Endothelial cell of umbilical vein (primary cell): ENCODE measurements around the gene RFC2. TPM values are rescaled to one million over a fixed set of nuclear protein-coding genes. Genes with fewer than 3 reads are reported as not detected.

Experiments
- BruUV-seq: library from RNA; stranded (reverse); fragments of 400-500 nt; replicated peaks from 2 replicates; lab custom pipeline; 2021; lab: Mats Ljungman, UMichigan
- CTCF ChIA-PET: fragments of 300-600, 350-600 bp; sonication (Branson Sonifier 250); formaldehyde crosslinking; loops from one replicate; lab custom pipeline; 2021; ENCODE audit warnings: antibody characterized with exemption, inconsistent platforms; lab: Charles Lee
- POLR2A ChIA-PET: fragments of 300-600, 350-600 bp; sonication (Branson Sonifier 250); formaldehyde crosslinking; loops from one replicate; lab custom pipeline; 2021; ENCODE audit warnings: antibody characterized with exemption, inconsistent platforms; lab: Charles Lee
- DNase-seq: peaks from one replicate; pipeline ENCODE4 v3.0.0-alpha.2; 2011; ENCODE audit warnings: low read depth, low spot score
- FAIRE-seq: peaks from 2 replicates; lab custom pipeline; 2011; peaks lifted over from hg19 to GRCh38; lab: Jason Lieb, UNC
- H2AFZ ChIP-seq: 2 replicates; pipeline ENCODE4 v1.6.0; 2012; ENCODE audit warnings: low read depth, low read length, control low read depth, inconsistent platforms
- H3K27ac ChIP-seq: 2 replicates; pipeline ENCODE4 v1.5.1; 2011; ENCODE audit warnings: low read depth, mild to moderate bottlenecking, control low read depth, low read length, moderate library complexity; ENCODE audit not compliant: insufficient read depth
- H3K27me3 ChIP-seq, 2 experiments: 2 replicates each; pipeline versions ENCODE4 v1.6.0 to v1.6.1; 2011; ENCODE audit warnings: low read length in 2 of 2, mixed read lengths in 1 of 2; ENCODE audit not compliant: control insufficient read depth in 2 of 2, insufficient read depth in 2 of 2
- H3K36me3 ChIP-seq, 2 experiments: 2 replicates in 1 of 2; 3 replicates in 1 of 2; pipeline ENCODE4 v1.5.1; 2011; ENCODE audit warnings: low read length in 2 of 2, mild to moderate bottlenecking in 1 of 2, moderate library complexity in 1 of 2; ENCODE audit not compliant: control insufficient read depth in 2 of 2, insufficient read depth in 2 of 2; ENCODE audit errors: extremely low read depth in 1 of 2
- H3K4me1 ChIP-seq: 3 replicates; pipeline ENCODE4 v1.5.1; 2011; ENCODE audit warnings: mild to moderate bottlenecking, low read length; ENCODE audit not compliant: control insufficient read depth, insufficient read depth; ENCODE audit errors: extremely low read depth
- H3K4me2 ChIP-seq: 2 replicates; pipeline ENCODE4 v1.6.1; 2011; ENCODE audit warnings: low read length, control low read depth, mixed read lengths; ENCODE audit not compliant: insufficient read depth
- H3K4me3 ChIP-seq, 3 experiments: fragments of 200-600 bp in 1 of 3; sonication (generic), shearing (Covaris generic) in 1 of 3; replicated peaks in 1 of 3; 2 replicates each; pipeline ENCODE4 v1.5.1; 2011 to 2016; ENCODE audit warnings: control low read depth in 3 of 3, low read length in 3 of 3, mild to moderate bottlenecking in 2 of 3, inconsistent platforms in 1 of 3, low read depth in 1 of 3, moderate library complexity in 1 of 3; ENCODE audit not compliant: insufficient read depth in 1 of 3
- H3K79me2 ChIP-seq: 2 replicates; pipeline ENCODE4 v1.6.0; 2012; ENCODE audit warnings: low read length, inconsistent platforms; ENCODE audit not compliant: control insufficient read depth, insufficient read depth
- H3K9ac ChIP-seq: replicated peaks from 2 replicates; pipeline ENCODE3; 2011; ENCODE audit warnings: low read length, control low read depth; ENCODE audit not compliant: insufficient read depth; ENCODE audit errors: extremely low read depth
- H3K9me1 ChIP-seq: replicated peaks from 3 replicates; pipeline ENCODE4 v1.6.0; 2011; ENCODE audit warnings: mild to moderate bottlenecking, low read length; ENCODE audit not compliant: control insufficient read depth, insufficient read depth; ENCODE audit errors: extremely low read depth
- H3K9me3 ChIP-seq: replicated peaks from 2 replicates; pipeline ENCODE4 v1.5.1; 2012; ENCODE audit warnings: low read length, inconsistent platforms; ENCODE audit not compliant: control insufficient read depth, insufficient read depth
- H4K20me1 ChIP-seq: replicated peaks from 2 replicates; pipeline ENCODE3; 2011; ENCODE audit warnings: mild to moderate bottlenecking, low read length; ENCODE audit not compliant: control insufficient read depth, insufficient read depth; ENCODE audit errors: extremely low read depth
- EZH2 ChIP-seq: IDR thresholded peaks from 2 replicates; pipeline ENCODE4 v1.6.1; 2012; ENCODE audit warnings: borderline replicate concordance, low read depth, mild to moderate bottlenecking, moderate library complexity, low read length, inconsistent platforms; ENCODE audit not compliant: severe bottlenecking
- FOS ChIP-seq: IDR thresholded peaks from 2 replicates; pipeline ENCODE4 v1.6.1; 2011; ENCODE audit warnings: mild to moderate bottlenecking, low read length, moderate library complexity, borderline replicate concordance; ENCODE audit not compliant: insufficient read depth
- GATA2 ChIP-seq: IDR thresholded peaks from 2 replicates; pipeline ENCODE4 v1.7.0; 2011; ENCODE audit warnings: low read depth, mild to moderate bottlenecking, moderate library complexity, mixed read lengths, low read length; ENCODE audit not compliant: insufficient read length, insufficient read depth
- JUN ChIP-seq: IDR thresholded peaks from 2 replicates; pipeline ENCODE4 v1.6.1; 2011; ENCODE audit warnings: borderline replicate concordance, low read depth; ENCODE audit not compliant: insufficient read length, insufficient read depth
- MYC ChIP-seq: IDR thresholded peaks from one replicate; pipeline ENCODE4 v1.6.1; 2011; ENCODE audit warnings: mild to moderate bottlenecking, low read depth, low read length
- POLR2A ChIP-seq: IDR thresholded peaks from 2 replicates; pipeline ENCODE4 v1.6.1; 2012; ENCODE audit warnings: low read depth, mild to moderate bottlenecking, control low read depth, low read length
- POLR2AphosphoS5 ChIP-seq: IDR thresholded peaks from 2 replicates; pipeline ENCODE4 v1.6.1; 2012; ENCODE audit warnings: low read depth, mild to moderate bottlenecking, control low read depth, low read length, moderate library complexity; ENCODE audit not compliant: insufficient read depth
- dilution Hi-C: fragments of 300-500 bp; cut with MboI; formaldehyde crosslinking; loops from one replicate; pipeline ENCODE4 v1.15.0; 2019; ENCODE audit warnings: low sequenced_read_pairs; ENCODE audit not compliant: extremely low pct_ligation_motif_present
- intact Hi-C: fragments of 100-400 bp; cut with micrococcal nuclease; formaldehyde crosslinking; loops from one replicate; pipeline ENCODE4 v1.10.0; 2022
- polyA plus RNA-seq, 4 experiments: library from polyadenylated mRNA; depleted of rRNA in 3 of 4; stranded (reverse) in 3 of 4; unstranded in 1 of 4; fragments of >200 nt; gene quantifications; 2 replicates each; pipeline versions ENCODE4 v1.2.1 to v1.2.3, GENCODE V29; 2011 to 2012; ENCODE audit warnings: missing spikeins in 1 of 4
- total RNA-seq: library from RNA; stranded (reverse); gene quantifications from 2 replicates; pipeline ENCODE4 v1.2.3, GENCODE V29; 2021
- TF ChIP-seq, protein P1 (sequence below), 2 donors: IDR thresholded peaks; 1 replicate in 1 of 2; 2 replicates in 1 of 2; pipeline ENCODE4 v1.5.1; 2011; ENCODE audit warnings: low read length in 2 of 2, mild to moderate bottlenecking in 2 of 2, moderate library complexity in 2 of 2, control low read depth in 1 of 2, inconsistent platforms in 1 of 2, low read depth in 1 of 2; ENCODE audit not compliant: insufficient read depth in 1 of 2; ENCODE audit errors: extremely low read depth in 1 of 2
- TF ChIP-seq, protein P2 (sequence below): IDR thresholded peaks from 2 replicates; pipeline ENCODE4 v1.6.1; 2011; ENCODE audit not compliant: insufficient read depth, insufficient read length

RFC2 gene
- total and polyA plus RNA-seq, 2 donors (not counting 3 experiments of a cell fraction or from before 2014, with no cell fraction given): 24.4 to 44.3 TPM

DNA sequence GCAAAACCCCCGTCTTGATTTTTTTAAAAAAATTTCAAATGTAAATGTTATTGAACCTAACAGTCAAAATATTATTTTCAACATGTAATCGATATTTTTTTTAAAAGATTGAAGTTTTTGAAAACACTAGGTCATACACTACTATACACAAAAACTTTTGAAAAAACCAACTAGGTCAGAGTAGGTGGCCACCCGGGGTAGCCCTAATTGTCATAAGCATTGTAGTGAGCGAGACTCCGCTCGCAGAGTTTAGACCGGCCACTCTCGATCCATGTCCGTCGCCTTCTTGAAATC is 417 bp downstream of the RFC2 start:
- no peaks in the 10 kb centered on the region for H3K9me3 ChIP-seq
- peak overlapping the region; percentile 96 for H3K9ac ChIP-seq
- dilution Hi-C loops (no loop called here), intact Hi-C loops (loop anchor here (1.0 to 5.0 kb wide), 5 partner anchors 19 to 140 kb away; partner anchors contain the start of gene CLIP2)
- H3K27ac ChIP-seq: peak overlapping the region; percentile 79
- peak overlapping the region; percentile 75 to 89 (median 78) for H3K4me3 ChIP-seq
- H3K36me3 ChIP-seq: peaks cover 7 to 8% of the 10 kb centered on the region in 2 experiments
- TF ChIP-seq POLR2A: no peak
- no peak for TF ChIP-seq FOS
- no peak for TF ChIP-seq GATA2
- TF ChIP-seq EZH2: no peak
- no peak for TF ChIP-seq MYC
- TF ChIP-seq, protein P1, sequence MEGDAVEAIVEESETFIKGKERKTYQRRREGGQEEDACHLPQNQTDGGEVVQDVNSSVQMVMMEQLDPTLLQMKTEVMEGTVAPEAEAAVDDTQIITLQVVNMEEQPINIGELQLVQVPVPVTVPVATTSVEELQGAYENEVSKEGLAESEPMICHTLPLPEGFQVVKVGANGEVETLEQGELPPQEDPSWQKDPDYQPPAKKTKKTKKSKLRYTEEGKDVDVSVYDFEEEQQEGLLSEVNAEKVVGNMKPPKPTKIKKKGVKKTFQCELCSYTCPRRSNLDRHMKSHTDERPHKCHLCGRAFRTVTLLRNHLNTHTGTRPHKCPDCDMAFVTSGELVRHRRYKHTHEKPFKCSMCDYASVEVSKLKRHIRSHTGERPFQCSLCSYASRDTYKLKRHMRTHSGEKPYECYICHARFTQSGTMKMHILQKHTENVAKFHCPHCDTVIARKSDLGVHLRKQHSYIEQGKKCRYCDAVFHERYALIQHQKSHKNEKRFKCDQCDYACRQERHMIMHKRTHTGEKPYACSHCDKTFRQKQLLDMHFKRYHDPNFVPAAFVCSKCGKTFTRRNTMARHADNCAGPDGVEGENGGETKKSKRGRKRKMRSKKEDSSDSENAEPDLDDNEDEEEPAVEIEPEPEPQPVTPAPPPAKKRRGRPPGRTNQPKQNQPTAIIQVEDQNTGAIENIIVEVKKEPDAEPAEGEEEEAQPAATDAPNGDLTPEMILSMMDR (IDR thresholded peaks at IDR 0.05; ENCODE audit: extremely low read depth in 1 of 2, insufficient read depth in 1 of 2, low read depth in 1 of 2, low read length in 2 of 2): no peak
- TF ChIP-seq, protein P2, sequence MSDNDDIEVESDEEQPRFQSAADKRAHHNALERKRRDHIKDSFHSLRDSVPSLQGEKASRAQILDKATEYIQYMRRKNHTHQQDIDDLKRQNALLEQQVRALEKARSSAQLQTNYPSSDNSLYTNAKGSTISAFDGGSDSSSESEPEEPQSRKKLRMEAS: no peak
- TF ChIP-seq JUN: no peak
- TF ChIP-seq POLR2AphosphoS5: no peak
- H3K4me1 ChIP-seq: peaks cover 22% of the 10 kb centered on the region
- ChIA-PET POLR2A (interaction anchor here (1.2 kb wide), 1 partner anchor 26 kb away, joined by 4 read pairs; no protein-coding TSS in a partner anchor), CTCF (interaction anchor here (0.9 to 1.9 kb wide), 4 partner anchors 15 to 148 kb away, joined by 3 to 13 read pairs (median 6); no protein-coding TSS in a partner anchor)
- BruUV-seq: no TSS peak
- DNase-seq (no peak), FAIRE-seq (no peak)
- no peaks in the 10 kb centered on the region for H4K20me1 ChIP-seq
- peaks cover 15% of the 10 kb centered on the region for H3K79me2 ChIP-seq
- peak overlapping the region; percentile 99 for H2AFZ ChIP-seq
- peak overlapping the region; percentile 94 for H3K4me2 ChIP-seq
- H3K27me3 ChIP-seq: no peaks in the 10 kb centered on the region
- no peaks in the 10 kb centered on the region for H3K9me1 ChIP-seq
